ENCODE measurements around the gene SCT.

Gene SCT

DNA sequence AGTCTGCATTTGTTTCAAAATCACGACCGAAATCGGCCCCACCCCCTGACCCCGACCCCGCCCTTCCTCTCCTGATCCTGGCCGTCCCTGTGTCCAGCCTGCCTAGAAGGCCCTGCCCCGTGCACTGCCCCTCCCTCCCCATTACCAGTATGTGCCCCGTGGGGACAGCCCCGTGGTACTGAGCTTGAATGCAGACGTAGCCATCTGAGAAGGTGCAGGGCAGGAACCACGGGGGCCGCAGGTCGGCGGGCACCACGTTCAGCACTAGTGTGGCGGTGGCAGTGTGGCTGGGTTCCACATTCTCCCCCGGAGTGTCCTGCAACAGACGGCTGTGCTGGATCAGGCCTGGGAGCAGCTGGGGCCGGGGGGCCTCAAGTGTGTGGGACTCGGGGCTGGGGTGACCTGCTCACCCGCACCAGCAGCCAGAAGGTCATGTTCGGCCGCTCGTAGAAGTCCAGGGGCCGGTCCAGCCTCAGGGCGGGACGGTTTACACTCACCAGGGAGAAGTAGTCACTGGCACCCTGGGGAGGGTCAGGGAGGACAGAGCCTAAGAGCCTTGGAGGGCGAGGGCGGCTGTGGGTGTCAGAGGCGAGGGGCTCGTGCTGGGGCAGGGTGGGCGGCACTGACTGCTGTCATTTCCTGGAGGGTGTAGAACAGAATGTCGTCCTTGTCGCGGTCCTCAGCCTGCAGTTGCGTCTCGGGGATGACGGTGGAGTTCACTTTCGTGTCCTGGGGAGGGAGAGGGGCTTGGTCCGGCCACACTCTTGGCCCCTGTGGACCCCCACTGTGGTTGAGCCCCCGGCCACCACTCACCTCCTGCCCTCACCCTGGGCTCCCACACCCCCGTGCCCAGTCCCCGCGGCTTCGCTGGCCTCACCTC, 5.8 kb downstream of the SCT start:
- no peak for DNase-seq

DNA sequence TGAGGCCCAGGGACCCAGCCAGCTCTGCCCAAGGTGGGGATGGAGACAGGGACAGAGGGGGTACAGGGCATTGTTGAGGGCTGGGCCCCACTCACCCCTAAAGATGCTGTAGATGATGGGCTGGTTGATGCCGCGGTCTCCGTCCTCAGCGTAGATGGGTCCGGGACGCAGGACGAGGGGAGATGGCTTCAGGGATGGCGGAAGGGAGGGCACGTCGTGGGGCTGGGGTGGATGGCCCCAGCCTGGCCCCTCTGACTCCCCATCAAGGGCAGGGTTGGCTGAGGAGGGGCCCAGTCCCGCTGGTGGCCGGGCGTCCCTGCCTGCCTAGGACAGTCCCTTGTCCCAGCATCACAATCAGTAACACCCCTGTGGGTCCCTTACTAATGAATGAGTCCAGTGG, 6.8 kb downstream of the SCT start:
- DNase-seq = no peak

DNA sequence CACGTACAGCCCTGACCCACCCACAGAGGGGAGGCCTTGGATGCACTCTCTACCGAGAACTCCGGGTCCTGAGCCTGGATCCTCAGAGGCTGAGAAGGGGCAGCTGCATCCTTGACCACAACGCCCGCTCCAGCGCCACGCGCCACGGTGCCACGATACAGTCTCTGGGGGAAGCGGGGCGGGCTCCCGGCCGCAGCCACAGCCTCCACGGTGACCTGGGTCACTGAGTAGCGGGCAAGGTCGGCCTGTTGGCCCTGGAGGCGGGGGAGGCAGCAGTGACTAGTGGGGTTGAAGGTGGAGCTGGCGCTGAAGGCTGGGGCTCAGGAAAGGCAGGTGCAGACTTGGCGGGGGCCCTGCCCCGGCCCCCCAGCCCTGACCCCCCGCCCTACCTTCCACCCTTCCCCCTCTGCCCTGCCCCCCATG, 7.3 kb downstream of the SCT start:
- DNase-seq = no peak

DNA sequence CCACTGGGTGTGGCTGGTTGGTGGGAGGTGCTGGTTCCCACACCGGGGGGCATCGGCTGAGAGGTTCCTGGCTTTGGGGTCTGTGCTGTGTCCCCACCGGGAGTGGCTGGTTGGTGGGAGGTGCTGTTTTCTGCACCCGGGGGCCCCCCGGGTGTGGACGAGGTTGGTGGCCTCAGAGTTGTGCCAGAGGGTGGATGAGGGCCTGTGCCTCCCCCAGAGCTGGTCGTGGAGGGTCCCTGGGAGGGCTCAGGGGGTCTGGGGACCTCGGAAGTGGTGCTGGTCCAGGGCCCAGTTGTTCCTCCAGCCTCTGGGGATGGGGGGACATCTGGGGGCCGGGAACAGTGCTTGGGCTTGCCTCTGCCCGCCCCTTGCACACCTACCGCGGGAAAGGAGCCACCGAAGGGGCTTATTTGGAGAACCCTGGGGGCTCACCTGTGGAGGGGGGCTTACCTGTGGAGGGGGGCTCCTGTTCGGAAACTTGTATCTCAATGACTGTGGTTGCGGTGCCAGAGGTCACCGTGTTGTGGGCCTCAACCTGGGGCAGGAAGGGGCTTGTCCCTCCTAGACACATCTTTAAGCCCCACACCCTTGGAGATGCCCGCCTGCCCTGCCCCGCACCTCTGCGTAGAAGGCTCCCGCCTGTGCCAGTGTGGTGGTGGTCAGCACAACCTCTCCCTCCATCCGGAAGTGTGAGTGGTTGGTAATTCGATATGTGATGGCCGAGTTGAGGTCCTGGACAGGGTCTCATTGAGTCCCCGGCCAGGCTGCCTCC, 7.9 kb downstream of the SCT start:
- no peak for DNase-seq

DNA sequence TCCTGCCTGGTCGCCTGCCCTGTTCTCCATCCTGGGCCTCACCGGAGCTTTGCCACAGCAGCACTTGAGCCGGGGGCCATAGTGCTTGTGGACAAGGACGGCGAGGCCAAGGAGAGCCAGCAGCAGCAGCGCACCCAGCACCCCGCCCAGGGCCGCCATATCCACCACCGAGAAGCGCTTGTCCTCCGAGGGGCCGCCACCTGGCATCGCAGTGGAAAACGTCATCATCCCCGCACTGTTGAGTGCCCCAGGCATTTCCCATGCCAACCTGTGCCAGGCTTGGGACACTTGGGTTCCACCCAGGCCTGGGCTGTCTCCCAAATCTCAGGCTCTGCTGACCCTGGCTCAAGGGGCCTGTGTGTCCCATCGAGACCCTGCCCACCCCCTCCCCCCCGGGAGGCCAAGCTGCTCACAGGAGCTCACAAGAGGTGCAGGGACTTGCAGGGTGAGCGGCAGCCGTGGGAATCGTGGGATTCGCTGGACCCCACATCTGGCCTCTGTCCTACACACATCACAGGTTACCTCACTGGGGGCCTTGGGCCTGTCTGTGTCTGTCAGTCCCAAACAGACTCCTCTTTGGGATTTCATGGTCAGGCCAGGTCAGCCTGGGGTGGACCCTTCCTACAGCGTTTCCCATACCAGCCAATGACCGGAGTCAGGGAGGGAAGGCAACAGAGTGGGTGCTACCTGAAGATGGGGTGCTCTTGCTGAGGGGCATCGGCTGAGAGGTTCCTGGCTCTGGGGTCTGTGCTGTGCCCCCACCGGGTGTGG, 8.9 kb downstream of the SCT start:
- no peak for DNase-seq

DNA sequence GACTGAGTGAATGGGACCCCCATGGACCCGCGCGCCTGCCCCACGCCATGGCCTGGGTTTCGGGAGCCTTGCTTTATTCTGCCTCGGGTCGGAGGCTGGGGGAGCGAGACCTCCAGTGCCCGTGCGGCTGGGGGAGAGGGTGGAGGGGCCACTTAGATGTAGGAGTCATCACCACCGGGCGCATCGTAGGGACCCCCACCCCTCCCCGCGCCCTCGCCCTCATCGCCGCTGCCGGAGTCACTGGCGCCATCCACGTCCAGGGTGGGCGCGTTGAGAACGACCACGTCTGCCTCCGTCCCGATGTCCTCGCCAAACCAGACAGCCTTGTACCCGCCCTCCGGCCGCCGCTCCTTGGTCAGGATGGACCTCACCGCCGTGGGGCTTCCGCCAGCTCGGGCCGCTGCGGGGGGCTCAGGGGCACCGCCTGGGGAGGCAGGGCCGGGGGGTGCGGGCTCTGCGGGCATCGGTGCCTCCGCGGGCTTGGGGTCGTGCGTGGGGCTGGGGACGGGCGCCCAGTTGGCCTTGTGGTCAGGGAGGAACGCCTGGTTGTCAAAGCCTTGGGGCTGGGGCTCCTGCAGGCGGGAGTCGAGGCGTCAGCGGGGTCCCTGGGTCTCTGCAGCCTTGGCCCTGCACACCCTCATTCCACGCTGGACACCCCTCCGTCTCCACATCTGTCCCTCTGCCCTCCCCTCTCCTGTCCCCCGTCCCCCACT, 9.6 kb downstream of the SCT start:
- DNase-seq = no peak

DNA sequence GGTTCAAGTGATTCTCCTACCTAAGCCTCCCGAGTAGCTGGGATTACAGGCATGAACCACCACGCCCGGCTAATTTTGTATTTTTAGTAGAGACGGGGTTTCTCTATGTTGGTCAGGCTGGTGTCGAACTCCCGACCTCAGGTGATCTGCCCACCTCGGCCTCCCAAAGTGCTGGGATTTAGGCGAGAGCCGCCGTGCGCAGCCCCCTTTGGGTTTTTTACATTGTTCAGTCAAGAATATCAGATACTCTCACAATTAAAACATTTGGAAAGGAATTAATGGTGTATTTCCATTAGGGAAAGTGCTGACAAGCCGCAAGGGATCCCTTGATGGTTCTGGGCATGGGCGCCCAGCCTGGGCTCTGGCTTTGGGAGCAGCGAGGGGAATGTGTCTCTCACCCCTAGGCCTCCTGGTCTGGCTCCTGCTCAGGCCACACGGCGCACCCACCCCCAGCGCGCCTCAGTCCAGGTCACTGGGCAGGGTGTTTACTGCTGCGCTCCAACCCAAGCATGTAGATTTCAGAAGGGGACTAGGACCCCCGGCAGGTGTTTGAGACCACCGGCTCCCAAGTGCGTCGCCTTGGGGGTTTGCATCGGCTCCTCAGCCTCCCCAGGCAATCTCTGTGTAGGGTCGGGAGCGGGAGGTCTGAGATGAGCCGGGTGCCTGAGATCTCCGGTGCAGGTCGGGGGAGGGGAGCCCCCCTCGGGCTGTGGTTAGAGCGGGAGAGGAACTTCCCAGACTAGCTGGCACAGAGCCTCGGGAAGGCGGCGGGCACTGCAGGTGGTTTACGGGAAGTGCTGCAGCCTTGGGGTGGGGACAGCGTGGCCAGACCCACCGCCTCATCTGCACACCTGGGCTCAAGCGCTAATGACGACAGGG, 10.4 kb downstream of the SCT start:
- DNase-seq = no peak

DNA sequence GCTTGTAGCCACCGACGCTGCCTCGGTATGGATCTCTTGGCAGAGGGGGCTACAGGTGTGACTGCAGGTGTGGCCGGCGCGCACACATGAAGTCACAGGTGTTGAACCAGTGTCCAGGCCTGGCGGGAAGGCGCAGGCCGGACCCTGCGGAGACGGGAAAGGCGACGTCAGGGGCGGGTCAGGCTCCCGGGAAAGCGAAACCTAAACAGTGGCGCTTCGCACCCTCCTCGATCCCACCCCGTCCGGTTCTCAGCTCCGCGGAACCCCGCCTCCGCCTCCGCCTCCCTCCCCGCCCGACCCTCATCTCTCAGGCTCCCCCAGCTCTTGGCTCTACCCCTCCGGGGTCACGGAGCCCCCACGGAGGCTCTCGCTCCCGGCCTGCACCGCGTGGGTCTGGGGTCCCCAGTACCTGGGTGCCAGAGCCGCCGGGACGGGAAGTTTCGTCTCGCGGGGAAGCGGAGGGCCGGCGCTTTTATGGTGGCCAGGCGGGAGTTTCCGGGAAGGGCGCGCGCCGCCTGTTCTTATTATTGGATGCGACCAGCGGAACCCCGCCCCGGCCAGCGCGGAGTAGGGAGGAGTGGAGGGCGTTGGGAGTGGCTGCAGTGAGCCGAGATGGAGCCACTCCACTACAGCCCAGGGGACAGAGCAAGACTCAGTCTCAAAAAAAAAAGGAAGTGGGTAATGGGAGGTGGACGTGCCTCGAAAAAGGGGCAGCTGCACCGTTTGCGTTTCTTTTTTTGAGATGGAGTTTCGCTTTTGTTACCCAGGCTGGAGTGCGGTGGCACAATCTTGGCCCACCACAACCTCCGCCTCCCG, 11.3 kb downstream of the SCT start, which contains the start of gene IRF7:
IRF7 (minus strand) TSS at position 447 of the 816 bp plus-strand sequence. CDS start 586 bp downstream, outside the sequence.
- DNase-seq = peak; percentile 89

DNA sequence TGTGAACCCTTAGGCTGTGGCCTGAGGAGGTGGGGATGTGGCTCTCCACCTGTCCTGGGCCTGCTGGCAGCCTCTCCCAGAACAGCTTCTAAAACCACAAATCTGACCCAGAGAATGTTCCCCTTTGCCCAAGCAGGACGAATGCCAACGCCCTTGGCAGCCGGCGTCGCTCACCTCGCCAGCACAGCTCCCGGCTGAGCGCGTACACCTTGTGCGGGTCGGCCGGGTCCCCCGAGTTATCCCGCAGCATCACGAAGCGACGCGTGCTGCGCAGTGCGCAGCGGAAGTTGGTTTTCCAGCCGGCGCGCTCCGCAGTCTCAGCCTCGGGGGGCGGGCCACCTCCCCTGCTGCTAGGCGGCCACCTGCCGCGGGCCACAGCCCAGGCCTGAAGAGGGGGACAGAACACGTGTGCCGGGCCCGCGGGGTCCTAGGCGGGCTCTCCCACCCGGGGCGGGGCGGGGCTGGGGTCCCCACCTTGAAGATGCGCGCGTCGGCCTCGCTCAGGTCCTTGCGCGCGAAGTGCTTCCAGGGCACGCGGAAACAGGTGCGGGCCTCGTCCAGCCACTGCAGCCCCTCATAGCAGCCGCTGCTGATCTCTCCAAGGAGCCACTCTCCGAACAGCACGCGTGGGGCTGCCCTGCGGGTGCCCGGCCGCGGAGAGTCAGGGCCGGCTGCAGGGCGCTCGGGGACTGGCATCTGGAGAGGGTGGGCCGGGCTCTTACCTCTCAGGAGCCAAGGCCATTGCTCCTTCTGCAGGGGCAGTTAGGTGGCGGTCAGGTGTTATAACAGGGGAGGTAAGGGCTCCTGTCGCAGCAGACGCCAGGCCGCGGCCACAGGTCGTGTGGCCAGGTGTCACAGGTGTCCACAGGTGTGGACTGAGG, 12.1 kb downstream of the SCT start:
- no peak for DNase-seq

DNA sequence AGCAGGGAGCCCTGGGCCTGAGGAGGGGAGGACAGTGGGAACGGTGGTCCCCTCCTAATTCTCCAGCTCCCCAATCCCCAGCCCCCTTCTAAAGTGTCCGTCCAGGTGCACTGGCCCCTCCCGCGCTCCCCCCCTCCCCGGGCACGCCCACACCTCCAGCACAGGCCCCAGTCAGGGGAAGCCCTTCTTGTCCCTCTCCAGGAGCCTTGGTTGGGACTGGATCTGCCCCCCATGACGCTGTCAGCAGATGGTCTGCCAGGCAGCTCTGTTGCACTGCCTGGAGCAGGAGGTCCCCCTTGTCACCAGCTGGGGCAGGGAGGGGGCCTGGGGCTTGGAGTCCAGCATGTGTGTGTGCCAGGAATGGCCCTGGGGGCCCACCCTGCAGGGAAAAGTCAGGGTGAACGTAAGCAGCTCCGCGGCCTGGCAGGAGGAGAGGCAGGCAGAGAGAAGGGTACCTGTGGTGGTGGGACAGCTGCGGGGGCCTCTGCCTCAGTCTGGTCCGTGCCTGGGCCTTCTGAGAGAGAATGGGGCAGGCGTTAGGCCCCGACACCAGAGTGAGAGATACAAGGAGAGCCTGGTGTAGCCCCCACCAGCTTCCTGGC, 12.9 kb downstream of the SCT start:
- no peak for DNase-seq

DNA sequence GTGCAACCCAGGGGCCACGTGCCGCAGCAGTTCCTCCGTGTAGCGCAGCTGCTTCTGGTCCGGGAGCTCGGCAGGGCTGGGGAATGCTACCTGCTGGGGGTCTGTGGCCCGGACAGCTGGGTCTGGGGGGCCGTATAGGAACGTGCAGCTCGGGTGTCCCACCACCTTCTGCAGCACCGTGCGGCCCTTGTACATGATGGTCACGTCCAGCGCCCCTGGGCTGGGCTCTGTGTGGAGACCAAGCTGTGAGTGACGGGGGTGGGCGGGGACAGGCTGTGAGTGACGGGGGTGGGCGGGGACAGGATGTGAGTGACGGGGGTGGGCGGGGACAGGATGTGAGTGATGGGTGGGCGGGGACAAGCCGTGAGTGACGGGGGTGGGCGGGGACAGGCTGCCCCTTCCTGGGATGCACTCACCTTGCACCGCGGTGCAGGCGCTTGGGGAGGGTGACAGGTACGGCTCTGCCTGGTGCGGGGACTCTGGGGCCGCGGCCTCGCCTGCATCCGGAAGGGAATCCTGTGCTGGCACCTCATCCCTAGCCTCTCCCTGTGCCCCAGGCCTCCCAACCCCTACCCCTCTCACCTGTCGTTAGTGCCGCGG, 13.5 kb downstream of the SCT start:
- peak; percentile 79 for DNase-seq

DNA sequence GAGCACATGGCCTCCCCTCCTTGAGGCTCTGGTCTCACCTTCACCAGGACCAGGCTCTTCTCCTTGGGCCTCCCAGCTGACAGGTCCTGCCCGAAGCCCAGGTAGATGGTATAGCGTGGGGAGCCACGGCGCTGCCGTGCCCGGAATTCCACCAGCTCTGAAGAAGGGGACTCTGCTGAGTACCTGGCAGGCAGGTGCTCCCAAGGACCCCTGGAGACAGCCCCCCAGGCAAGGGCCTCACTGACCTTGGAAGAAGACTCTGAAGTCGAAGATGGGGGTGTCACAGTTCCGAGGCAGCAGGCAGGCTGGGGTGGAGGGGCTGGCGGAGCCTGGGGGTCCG, 14.1 kb downstream of the SCT start:
- DNase-seq = no peak

DNA sequence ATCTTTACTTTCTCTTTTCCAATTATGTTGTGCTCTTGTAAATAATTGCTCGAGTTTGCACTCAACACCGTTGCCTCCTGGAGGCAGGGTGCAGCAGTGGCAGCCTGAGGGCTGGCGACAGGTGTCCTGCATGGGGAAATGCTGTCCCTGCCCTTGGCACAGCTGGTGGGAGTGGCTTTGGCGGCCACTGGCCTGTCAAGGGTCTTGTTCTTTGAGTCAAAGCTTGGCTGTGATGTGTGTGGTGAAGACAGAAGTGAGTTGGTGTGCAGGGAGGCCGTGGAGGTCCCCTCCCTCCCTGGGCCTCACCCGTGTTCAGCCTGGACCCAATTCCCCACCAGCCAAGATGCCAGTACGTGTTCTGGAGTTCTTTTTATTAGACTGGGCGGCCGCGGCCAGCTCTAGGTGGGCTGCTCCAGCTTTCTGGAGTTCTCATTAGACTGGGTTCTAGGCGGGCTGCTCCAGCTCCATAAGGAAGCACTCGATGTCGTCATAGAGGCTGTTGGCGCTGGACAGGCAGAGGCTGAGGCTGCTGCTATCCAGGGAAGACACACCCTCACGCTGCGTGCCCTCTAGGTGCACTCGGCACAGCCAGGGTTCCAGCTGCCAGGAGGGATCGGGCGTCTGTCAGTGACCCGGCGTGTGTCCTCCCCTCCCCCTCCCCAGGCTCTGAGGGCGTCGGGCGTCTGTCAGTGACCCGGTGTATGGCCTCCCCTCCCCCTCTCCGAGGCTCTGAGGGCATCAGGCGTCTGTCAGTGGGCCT, 14.6 kb downstream of the SCT start:
- DNase-seq = peak; percentile 27

DNA sequence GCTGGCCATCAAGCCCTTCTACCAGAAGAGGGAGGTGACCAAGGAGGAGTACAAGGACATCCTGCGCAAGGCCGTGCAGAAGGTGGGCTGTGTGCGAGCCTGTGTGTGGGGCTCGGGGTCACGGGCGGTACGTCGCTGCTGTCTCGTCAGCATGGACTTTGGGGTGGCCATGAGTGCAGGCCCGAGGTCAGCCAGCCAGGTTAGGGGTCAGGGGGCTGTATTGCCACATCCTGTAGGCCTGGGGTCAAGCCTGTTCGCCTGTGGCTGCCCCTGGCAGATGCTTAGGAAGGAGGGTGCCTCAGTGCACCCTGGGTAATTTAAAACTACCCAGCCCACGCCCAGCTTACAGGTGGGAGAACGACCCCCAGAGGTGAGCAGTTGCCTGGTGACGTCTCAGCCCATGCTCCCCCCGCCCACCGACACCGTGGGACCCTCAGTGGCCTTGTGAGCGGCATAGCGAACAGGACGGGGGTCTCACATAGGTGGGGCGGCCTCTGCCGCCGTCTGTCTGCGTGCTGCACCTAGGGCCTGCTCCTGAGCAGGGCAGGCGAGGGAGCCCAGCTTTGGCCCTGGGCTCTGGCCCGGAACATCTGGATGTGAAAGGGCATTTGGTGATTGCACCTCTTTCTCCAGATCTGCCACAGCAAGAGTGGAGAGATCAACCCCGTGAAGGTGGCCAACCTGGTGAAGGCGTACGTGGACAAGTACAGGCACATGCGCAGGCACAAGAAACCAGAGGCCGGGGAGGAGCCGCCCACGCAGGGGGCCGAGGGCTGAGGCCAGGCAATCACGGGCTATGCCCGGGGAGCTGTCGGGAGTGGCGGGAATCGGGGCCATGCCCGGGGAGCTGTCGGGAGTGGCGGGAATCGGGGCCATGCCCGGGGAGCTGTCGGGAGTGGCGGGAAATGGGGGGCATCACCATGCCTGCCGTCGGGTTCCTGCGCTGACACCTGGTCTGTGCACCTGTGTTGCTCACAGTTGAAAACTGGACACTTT, 15.7 kb downstream of the SCT start:
- DNase-seq = no peak

DNA sequence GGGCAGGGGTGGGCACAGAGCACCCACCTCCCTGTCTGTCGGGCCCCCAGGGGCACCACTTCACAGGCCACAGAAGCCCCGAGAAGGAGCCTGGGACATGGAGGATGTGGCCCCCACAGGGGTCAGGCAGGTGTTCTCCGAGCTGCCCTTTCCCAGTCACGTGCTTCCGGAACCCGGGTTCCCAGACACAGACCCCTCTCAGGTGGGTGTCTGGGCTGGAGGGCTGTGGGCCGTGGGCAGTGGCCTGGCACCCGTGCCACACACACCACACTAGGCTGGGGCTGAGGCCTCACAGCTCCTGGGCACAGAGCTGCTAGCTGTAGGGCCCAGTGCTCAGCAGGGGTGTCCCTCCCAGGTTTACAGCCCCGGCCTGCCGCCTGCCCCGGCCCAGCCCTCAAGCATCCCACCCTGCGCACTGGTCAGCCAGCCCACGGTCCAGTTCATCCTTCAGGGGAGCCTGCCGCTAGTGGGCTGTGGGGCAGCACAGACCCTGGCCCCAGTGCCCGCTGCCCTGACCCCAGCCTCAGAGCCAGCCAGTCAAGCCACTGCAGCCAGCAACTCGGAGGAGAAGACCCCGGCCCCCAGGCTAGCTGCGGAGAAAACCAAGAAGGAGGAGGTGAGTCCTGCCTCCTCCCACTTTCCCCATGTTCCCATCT, 16.7 kb downstream of the SCT start:
- no peak for DNase-seq

DNA sequence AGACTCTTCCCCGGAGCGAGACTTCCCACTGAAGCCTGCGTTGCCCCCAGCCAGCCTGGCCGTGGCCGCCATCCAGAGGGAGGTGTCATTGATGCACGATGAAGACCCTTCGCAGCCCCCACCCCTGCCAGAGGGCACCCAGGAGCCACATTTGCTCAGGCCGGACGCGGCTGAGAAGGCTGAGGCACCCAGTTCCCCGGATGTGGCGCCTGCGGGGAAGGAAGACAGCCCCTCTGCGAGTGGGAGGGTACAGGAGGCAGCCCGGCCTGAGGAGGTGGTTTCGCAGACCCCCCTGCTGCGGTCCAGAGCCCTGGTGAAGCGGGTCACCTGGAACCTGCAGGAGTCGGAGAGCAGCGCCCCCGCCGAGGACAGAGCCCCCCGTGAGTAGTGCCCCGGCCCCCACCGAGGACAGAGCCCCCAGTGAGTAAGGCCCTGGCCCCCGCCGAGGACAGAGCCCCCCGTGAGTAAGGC, 17.6 kb downstream of the SCT start:
- no peak for DNase-seq

All from CD4-positive, alpha-beta T cell treated with Interleukin-21 for 1 hour (primary cell).